Suprapubic skin (tissue), 4 donors: Measurements from ENCODE around the gene TSPEAR. TPM values are rescaled to one million over a fixed set of nuclear protein-coding genes. Genes with fewer than 3 reads are reported as not detected.
A peak's percentile ranks its signal among the peaks of the same experiment; 100 is the strongest.
"Not testable (repeated sequence)": the region's sequence is repeated elsewhere in the genome, so short reads cannot be mapped to it uniquely, and the experiment has no call there.

Source experiments
- DNase-seq, 2 donors: peaks; one replicate each; pipeline ENCODE4 v3.0.0-alpha.2; 2019; ENCODE audit warnings: low spot score in 2 of 2
- H3K27ac ChIP-seq: fragments of 200-600 bp; sonication (generic); one replicate; pipeline ENCODE4 v1.5.1; 2019
- H3K27me3 ChIP-seq: fragments of 200-600 bp; sonication (generic); one replicate; pipeline ENCODE4 v1.5.1; 2019
- H3K36me3 ChIP-seq: fragments of 200-600 bp; sonication (generic); one replicate; pipeline ENCODE4 v1.5.1; 2019
- H3K4me1 ChIP-seq: fragments of 200-600 bp; sonication (generic); one replicate; pipeline ENCODE4 v1.5.1; 2019
- H3K4me3 ChIP-seq: fragments of 200-600 bp; sonication (generic); one replicate; pipeline ENCODE4 v1.5.1; 2019; ENCODE audit warnings: mild to moderate bottlenecking
- H3K9me3 ChIP-seq: fragments of 200-600 bp; sonication (generic); one replicate; pipeline ENCODE4 v1.5.1; 2019
- EP300 ChIP-seq: sonication (generic); formaldehyde crosslinking; IDR thresholded peaks from one replicate; pipeline ENCODE4 v1.6.1; 2017; ENCODE audit warnings: antibody characterized with exemption
- POLR2A ChIP-seq, 2 donors: fragments of 450-650 bp; IDR thresholded peaks; one replicate each; pipeline ENCODE4 v1.6.1; 2017; ENCODE audit warnings: antibody characterized with exemption in 2 of 2, mild to moderate bottlenecking in 2 of 2, moderate library complexity in 2 of 2
- POLR2AphosphoS5 ChIP-seq, 3 donors: sonication (generic); formaldehyde crosslinking; IDR thresholded peaks; one replicate each; pipeline ENCODE4 v1.6.1; 2017; ENCODE audit warnings: antibody characterized with exemption in 3 of 3
- WGBS: methylation state at CpG from one replicate; pipeline ENCODE4 v1.1.5; 2018; 5-methylcytosine and 5-hydroxymethylcytosine counted together
- total RNA-seq, 4 donors: library from RNA; depleted of rRNA; stranded (reverse); fragments of >200 nt; gene quantifications; one replicate each; pipeline ENCODE4 v1.1.0, GENCODE V29; 2016
- TF ChIP-seq, protein P1 (sequence below), 2 donors: fragments of 200-600 bp in 1 of 2; fragments of 450-650 bp in 1 of 2; sonication (generic) in 1 of 2; IDR thresholded peaks; one replicate each; pipeline ENCODE4 v1.5.1; 2016 to 2019; ENCODE audit warnings: antibody characterized with exemption in 2 of 2, mild to moderate bottlenecking in 1 of 2, moderate library complexity in 1 of 2

TSPEAR gene
- total RNA-seq, 4 donors from 2014 or later, result 0.21 to 0.59 (median 0.32) TPM; not detected in 1

DNA sequence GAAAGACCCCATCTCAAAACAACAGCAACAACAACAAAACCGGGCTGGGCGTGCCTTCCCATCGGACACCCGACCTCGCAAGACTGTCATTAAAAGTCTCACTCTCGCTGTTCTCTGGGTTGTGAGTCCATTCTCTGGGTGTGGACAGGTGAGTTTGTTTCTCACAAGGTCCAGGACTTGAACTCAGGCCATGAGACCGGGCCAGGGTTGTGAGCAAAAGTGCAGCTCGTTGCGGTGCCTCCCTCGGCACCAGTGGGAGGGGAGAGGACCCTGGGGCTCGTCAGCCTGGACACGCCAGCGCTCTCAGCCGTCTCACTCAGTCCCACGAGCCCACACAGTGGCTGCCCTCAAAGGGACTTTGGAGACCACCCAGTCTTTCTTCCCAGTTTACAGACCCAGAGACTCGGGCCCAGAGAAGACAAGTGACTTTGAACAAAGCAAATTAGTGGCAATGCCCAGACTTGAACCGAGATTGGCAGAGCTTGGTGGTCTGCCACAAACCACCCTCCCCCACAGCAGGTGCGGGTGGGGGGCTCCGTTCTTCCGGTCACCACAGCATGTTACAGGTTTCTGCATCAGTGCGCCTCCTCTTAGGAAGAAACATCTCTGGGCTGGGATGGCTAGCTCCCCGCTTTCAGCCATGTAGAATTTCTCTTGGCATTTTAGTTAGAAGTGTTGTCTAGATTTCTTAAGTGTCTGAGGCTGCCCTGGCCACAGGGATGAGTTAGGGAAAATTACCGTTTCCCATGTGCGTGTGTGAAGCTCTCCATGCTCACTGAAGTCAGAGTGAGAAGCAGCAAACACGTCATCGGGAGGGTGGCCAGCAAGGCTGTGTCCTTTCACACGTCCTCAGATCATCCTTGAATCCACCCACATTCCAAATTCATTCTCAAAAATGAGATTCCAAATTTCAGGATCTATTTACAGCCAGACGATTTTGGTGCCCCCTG lies 227.8 kb downstream of the TSPEAR start:
- Histone ChIP-seq H3K4me3 (no peak overlapping the region), H3K4me1 (no peaks in the 10 kb centered on the region), H3K27ac (no peak overlapping the region), H3K9me3 (no peaks in the 10 kb centered on the region), H3K27me3 (peaks cover 9% of the 10 kb centered on the region), H3K36me3 (no peaks in the 10 kb centered on the region)
- TF ChIP-seq, protein P1, sequence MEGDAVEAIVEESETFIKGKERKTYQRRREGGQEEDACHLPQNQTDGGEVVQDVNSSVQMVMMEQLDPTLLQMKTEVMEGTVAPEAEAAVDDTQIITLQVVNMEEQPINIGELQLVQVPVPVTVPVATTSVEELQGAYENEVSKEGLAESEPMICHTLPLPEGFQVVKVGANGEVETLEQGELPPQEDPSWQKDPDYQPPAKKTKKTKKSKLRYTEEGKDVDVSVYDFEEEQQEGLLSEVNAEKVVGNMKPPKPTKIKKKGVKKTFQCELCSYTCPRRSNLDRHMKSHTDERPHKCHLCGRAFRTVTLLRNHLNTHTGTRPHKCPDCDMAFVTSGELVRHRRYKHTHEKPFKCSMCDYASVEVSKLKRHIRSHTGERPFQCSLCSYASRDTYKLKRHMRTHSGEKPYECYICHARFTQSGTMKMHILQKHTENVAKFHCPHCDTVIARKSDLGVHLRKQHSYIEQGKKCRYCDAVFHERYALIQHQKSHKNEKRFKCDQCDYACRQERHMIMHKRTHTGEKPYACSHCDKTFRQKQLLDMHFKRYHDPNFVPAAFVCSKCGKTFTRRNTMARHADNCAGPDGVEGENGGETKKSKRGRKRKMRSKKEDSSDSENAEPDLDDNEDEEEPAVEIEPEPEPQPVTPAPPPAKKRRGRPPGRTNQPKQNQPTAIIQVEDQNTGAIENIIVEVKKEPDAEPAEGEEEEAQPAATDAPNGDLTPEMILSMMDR (IDR thresholded peaks at IDR 0.05), result no peak
- TF ChIP-seq POLR2AphosphoS5 (IDR thresholded peaks at IDR 0.05) (no peak), EP300 (no peak), POLR2A (IDR thresholded peaks at IDR 0.05) (no peak)
- DNase-seq, result no peak
- WGBS, result 74% methylated on average over 22 of the region's 28 CpGs

DNA sequence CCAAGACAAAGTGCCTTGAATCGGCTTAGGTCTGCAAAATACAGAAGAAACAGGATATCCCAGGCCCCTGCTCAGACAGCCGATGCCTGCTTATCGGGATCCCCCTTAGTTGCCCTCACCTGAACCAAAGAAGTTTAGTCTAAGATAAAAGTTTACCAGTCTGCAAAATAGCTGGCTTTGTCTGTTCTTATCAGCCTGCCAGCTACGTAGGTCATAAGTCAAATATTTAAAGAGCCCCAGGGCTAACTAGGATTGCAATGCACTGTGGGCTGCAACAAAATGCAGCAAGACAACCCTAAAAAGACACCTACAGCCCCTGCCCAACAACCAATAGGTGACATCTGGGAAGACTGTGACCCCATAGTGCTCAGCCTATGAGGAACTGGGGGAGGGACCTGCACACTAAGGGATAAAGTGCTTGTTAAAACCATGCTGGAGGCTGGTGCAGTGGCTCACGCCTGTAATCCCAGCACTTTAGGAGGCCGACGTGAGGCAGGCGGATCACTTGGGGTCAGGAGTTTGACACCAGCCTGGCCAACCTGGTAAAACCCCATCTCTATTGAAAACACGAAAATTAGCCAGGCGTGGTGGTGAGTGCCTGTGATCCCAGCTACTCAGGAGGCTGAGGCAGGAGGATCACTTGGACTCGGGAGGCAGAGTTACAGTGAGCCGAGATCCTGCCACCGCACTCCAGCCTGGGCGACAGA lies 228.6 kb downstream of the TSPEAR start:
- no peaks in the 10 kb centered on the region for H3K9me3 ChIP-seq
- no peaks in the 10 kb centered on the region for H3K36me3 ChIP-seq
- peaks cover 9% of the 10 kb centered on the region for H3K27me3 ChIP-seq
- no peak for TF ChIP-seq POLR2AphosphoS5 (IDR thresholded peaks at IDR 0.05)
- TF ChIP-seq, protein P1 (IDR thresholded peaks at IDR 0.05), result no peak
- no peak for TF ChIP-seq POLR2A (IDR thresholded peaks at IDR 0.05)
- no peak for TF ChIP-seq EP300
- H3K27ac ChIP-seq, result no peak overlapping the region
- H3K4me1 ChIP-seq, result no peaks in the 10 kb centered on the region
- no peak overlapping the region for H3K4me3 ChIP-seq
- DNase-seq, result no peak
- WGBS, result 79% methylated on average over 14 of the region's 14 CpGs

DNA sequence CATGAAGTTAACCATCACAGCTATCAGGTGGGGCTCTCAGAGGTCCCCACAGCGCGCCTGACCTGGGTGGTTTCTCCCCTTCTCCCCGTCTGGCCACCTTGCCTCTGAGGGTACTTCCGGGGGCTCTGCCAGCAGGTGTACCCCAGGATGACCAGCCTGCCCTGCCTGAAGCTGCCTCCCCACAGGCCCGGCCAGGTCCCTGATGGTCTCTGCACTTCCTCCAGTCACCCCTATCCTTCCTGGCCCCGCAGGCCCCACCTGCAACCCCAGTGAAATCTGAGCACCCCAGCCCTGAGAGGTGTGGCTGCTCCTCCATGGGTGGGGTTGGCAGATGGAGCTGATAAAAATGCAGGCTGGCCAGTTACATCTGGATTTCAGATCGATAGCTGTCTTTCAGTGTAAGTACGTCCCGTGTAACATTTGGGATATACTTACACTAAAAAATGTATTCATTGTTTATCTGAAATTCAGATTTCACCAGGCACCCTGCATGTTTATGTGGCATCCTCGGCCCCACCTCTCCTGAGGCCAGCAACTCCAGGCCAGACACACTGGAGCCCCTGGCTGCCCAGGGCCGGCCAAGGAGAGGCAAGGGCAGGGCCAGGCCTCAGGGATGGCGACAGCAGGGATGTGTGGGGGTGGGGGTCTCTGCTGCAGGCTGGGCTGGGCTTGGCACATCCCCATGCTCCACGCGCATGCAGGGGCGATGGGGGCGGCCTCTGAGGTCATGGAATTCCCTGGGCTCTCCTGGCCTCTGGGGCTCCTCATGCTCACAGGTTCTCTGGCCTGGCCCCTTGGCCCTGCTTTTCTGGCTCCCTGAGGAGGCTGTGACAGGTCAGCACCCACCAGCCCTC lies 230.9 kb downstream of the TSPEAR start:
- no peak for TF ChIP-seq POLR2AphosphoS5 (IDR thresholded peaks at IDR 0.05)
- no peak for TF ChIP-seq EP300
- TF ChIP-seq POLR2A (IDR thresholded peaks at IDR 0.05), result no peak
- TF ChIP-seq, protein P1 (IDR thresholded peaks at IDR 0.05), result no peak
- H3K27me3 ChIP-seq, result no peaks in the 10 kb centered on the region
- WGBS, result 75% methylated on average over 16 of the region's 16 CpGs

DNA sequence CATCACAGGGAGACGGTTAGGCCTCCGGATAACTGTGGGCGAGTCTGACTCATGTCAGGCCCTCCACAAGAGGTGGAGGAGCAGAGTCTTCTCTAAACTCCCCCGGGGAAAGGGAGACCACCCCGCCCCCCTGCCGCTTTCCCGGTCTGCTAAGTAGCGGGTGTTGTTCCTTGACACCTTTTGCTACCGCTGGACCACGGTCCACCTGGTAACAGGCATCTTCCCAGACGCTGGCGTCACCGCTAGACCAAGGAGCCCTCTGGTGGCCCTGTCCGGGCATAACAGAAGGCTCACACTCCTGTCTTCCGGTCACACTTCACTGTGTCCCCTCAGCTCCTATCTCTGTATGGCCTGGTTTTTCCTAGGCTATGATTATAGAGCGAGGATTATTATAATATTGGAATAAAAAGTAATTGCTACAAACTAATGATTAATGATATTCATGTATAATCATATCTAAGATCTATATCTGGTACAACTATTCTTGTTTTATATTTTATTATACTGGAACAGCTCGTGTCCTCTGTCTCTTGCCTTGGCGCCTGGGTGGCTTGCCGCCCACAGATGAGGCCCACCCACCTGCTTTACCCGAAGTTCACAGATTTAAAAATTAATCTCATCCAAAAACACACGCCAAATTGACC lies 231.7 kb downstream of the TSPEAR start:
- 41% methylated on average over 19 of the region's 21 CpGs for WGBS
- TF ChIP-seq, protein P1 (IDR thresholded peaks at IDR 0.05), result peak; percentile 12 to 66
- not testable (repeated sequence) for H3K27me3 ChIP-seq, H3K9me3 ChIP-seq, H3K36me3 ChIP-seq, DNase-seq, H3K27ac ChIP-seq, H3K4me1 ChIP-seq, H3K4me3 ChIP-seq

More for the DNA sequence above, 230.9 kb downstream of the TSPEAR start:
- Histone ChIP-seq H3K9me3 (no peaks in the 10 kb centered on the region), H3K27ac (no peak overlapping the region), H3K36me3 (no peaks in the 10 kb centered on the region), H3K4me3 (no peak overlapping the region), H3K4me1 (no peaks in the 10 kb centered on the region)
- no peak for DNase-seq
